SJSA1 (cell line): ENCODE results near the gene SELENOM. TPM values are rescaled to one million over a fixed set of nuclear protein-coding genes. Genes with fewer than 3 reads are reported as not detected.

Experiments used
- DNase-seq, 2 experiments: peaks; one replicate each; pipeline ENCODE4 v3.0.0-alpha.2; 2015 to 2020; ENCODE audit warnings: low spot score in 2 of 2, low read depth in 1 of 2
- H3K27ac ChIP-seq: fragments of 250-450 bp; sonication (Bioruptor Pico); 2 replicates; pipeline ENCODE4 v1.5.1; 2020; ENCODE audit warnings: mild to moderate bottlenecking, moderate library complexity
- H3K27me3 ChIP-seq: fragments of 250-450 bp; sonication (Bioruptor Pico); replicated peaks from 2 replicates; pipeline ENCODE4 v1.5.1; 2020; ENCODE audit warnings: mild to moderate bottlenecking, moderate library complexity
- H3K36me3 ChIP-seq: fragments of 250-450 bp; sonication (Bioruptor Pico); 2 replicates; pipeline ENCODE4 v1.5.1; 2020; ENCODE audit warnings: mild to moderate bottlenecking
- H3K4me1 ChIP-seq: fragments of 250-450 bp; sonication (Bioruptor Pico); replicated peaks from 2 replicates; pipeline ENCODE4 v1.6.1; 2021; ENCODE audit warnings: mild to moderate bottlenecking
- H3K4me3 ChIP-seq: fragments of 250-450 bp; sonication (Bioruptor Pico); 2 replicates; pipeline ENCODE4 v1.5.1; 2020; ENCODE audit warnings: mild to moderate bottlenecking
- H3K9me3 ChIP-seq: fragments of 250-450 bp; sonication (Bioruptor Pico); replicated peaks from 2 replicates; pipeline ENCODE4 v1.5.1; 2020; ENCODE audit warnings: mild to moderate bottlenecking
- total RNA-seq: library from RNA; depleted of rRNA; stranded (reverse); fragments of >200 nt; shearing (Covaris generic); gene quantifications from 2 replicates; pipeline ENCODE4 v1.2.3, GENCODE V29; 2014

The SELENOM gene
- total RNA-seq, 1 experiment from 2014 or later: 373 TPM

DNA sequence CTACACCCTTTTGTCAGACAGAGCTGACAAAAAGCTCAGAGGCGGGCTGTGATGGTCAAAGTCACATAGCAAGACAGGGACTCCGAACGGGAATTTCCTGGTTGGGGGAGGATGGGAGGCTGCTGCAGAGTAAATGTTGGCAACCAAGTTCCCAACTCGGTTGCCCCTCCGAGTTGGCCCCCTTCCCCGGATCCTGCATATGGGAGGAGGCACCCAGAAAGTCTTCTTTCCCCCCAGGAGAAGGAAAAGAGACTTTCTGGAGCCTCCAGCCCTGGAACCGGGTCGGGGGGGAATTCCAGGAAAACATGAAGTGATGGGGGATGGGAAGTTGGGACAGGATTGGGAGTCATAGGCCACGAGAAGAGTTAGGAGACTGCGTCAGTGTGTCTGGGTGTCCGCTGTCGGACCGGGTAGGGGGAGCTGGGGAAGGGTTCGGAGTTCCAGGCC is 614 bp downstream of the SELENOM start:
- Histone ChIP-seq H3K27me3 (no peaks in the 10 kb centered on the region), H3K9me3 (no peaks in the 10 kb centered on the region), H3K27ac (peak overlapping the region; percentile 84), H3K4me1 (peaks cover 33% of the 10 kb centered on the region), H3K36me3 (peaks cover 55% of the 10 kb centered on the region), H3K4me3 (peak overlapping the region; percentile 87)
- peak; percentile 71 to 72 for DNase-seq

DNA sequence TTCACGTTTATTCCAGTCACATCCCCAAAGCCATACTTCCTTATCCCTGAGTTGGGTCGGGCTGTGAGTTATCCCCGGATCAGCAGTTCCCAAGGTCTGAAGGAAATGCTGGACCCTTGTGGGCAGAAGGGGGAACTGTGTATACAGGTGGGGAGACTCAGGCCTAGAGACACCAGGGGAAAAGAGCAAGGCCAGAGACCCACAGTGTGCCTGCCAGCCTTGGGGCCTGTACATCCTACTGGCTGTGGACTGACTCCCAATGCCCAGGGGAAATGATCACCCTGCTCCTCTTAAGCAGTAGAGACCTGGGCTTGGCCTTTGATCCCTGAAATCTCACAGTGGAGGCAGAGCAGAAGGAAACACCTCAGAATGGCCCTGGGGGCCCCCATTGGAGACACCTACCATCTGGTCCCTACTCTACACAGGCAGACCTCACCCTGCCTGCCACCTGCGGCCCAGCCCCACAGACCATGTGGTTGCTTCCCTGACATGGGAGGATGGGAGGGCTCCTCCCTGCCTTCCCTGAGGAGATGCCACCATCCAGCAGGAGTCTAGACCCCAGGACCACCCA is 1.3 kb downstream of the SELENOM start:
- Histone ChIP-seq H3K4me3 (peak overlapping the region; percentile 87), H3K36me3 (peaks cover 62% of the 10 kb centered on the region), H3K4me1 (peaks cover 40% of the 10 kb centered on the region), H3K27ac (peak overlapping the region; percentile 84), H3K9me3 (no peaks in the 10 kb centered on the region), H3K27me3 (no peaks in the 10 kb centered on the region)
- no peak for DNase-seq

DNA sequence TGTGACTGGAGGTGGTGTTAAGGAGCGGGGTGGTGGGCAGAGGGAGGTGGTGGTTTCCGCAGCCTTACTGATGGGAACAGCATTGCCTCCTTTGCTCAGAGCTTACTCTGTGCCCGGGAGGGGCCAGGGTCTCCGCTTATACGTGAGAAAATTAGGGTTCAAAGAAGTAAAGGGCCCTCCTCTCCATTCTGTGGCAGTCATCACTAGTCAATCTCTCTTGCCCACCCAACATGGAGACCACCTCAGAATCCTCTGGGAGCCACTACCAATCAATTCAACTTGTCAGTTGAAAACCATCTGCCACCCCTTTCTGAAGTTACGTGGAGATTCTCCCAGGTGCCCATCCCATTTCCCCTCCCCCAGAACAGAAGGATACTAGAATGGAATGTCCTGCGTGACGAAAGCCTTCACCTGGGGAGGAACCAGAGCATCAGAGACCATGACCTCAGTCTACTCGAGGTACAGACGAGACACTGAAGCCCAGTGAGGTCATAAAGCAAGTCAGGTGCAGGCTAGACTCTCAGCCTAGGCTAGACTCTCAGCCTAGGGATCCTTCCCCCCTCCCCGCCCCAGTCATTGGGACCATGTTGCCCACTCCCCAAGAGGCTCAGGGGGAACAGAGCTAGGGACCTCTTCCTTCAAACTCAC is 2.0 kb downstream of the SELENOM start:
- DNase-seq: no peak
- Histone ChIP-seq H3K36me3 (peaks cover 67% of the 10 kb centered on the region), H3K9me3 (no peaks in the 10 kb centered on the region), H3K27me3 (no peaks in the 10 kb centered on the region), H3K27ac (no peak overlapping the region), H3K4me3 (no peak overlapping the region), H3K4me1 (peaks cover 43% of the 10 kb centered on the region)

DNA sequence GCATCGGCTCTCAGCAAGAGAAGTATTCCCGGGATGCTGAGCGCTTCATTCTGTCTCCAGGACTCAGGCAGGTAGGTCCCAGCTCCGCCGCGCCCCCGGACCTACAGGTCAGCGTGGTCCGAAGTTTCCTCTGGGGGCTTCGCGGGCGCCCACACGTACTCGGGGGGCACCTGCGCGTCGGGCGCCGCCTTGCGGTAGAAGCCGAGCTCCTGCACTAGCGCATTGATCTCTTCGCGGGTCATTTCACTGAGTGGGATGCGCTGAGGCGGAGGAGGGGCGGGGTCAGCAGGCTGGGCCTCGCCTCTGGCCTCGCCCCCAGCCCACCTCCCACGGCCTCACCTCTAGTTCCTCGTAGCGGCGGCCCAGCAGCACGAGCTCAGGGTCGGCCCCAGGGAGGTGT is 2.5 kb downstream of the SELENOM start:
- Histone ChIP-seq H3K4me1 (peaks cover 43% of the 10 kb centered on the region), H3K4me3 (no peak overlapping the region), H3K36me3 (peaks cover 73% of the 10 kb centered on the region), H3K27me3 (no peaks in the 10 kb centered on the region), H3K27ac (no peak overlapping the region), H3K9me3 (no peaks in the 10 kb centered on the region)
- no peak for DNase-seq

DNA sequence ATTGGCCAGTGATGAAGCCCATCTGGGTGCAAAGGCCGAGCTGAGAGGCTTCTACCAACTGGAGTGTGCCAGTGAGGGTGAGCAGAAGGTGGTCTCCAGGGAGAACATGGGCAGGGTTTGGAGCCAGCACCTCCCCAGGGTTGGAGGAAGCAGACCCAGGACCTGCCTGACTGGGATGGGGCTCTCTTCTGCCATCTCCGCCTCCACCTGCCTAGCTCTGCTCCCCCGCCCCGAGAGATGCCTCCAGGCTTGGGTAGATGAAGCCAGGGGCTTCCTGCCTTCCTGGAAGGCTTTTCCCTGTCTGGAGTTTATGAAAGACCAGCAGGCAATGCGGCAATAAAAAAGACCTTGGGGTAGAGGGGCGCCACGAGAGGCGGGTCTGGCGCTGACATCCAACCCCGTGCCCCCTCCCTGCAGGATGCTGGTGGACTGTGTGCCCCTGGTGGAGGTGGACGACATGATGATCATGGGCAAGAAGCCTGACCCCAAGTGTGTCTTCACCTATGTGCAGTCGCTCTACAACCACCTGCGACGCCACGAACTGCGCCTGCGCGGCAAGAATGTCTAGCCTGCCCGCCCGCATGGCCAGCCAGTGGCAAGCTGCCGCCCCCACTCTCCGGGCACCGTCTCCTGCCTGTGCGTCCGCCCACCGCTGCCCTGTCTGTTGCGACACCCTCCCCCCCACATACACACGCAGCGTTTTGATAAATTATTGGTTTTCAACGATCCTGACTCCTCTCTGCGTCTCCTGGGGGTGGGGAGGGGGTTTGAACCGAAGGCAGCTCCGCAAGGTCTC is 3.3 kb downstream of the SELENOM start:
- no peak for DNase-seq
- no peak overlapping the region for H3K27ac ChIP-seq
- H3K36me3 ChIP-seq: peaks cover 80% of the 10 kb centered on the region
- H3K9me3 ChIP-seq: no peaks in the 10 kb centered on the region
- peaks cover 43% of the 10 kb centered on the region for H3K4me1 ChIP-seq
- H3K27me3 ChIP-seq: no peaks in the 10 kb centered on the region
- no peak overlapping the region for H3K4me3 ChIP-seq

DNA sequence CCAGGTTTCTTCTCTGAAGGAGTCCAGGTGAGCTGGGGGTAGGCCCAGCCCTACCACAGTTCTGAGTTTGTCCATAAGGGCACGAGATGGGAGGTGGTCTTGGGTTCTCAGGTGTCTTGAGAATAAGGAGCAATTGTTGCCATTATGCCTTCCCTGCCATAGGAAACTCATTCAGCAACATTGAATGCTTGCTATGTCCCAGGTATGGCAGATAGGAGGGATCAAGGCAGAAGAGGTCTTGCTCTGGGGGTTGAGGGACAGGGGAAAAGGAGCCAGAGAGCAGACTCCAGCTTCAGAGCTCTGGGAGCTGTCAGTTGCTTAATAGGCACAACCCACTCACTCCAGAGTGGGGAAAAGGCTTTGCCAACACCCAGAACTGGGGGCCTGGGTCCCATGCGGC is 4.3 kb downstream of the SELENOM start:
- DNase-seq: no peak
- H3K9me3 ChIP-seq: no peaks in the 10 kb centered on the region
- H3K27ac ChIP-seq: peak overlapping the region; percentile 62
- peaks cover 43% of the 10 kb centered on the region for H3K4me1 ChIP-seq
- no peaks in the 10 kb centered on the region for H3K27me3 ChIP-seq
- no peak overlapping the region for H3K4me3 ChIP-seq
- H3K36me3 ChIP-seq: peaks cover 89% of the 10 kb centered on the region

DNA sequence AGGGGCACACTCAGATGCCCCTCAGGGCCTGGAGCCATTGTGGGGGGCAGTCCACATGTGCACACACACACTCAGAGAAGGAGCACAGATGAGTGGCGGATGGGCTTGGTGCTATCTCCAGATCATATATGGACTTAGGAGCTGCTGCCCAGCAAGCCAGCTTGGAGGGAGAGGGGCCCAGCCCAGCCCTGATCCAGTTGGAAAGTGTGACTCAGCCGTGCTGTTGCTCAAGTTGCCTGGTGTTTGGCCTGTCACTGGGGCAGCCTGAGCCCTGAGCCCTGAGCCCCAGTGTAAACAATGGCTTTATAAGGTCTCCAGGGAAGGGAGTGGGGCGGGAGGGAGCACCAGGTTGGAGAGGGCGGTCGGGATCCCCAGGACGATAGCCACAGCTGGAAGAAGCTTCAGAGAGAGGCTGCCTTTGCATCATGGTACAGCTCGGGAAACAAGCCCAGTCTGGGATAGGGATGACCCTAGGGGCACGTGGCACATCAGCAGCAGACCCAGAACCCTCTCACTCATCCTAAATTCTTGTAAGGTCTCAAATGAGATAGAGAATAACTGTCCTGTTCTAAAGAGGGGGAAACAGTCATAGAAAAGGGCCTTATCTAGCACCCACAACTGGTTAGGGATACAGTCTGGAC is 4.8 kb downstream of the SELENOM start:
- DNase-seq: peak; percentile 80 to 91
- peaks cover 43% of the 10 kb centered on the region for H3K4me1 ChIP-seq
- peaks cover 95% of the 10 kb centered on the region for H3K36me3 ChIP-seq

DNA sequence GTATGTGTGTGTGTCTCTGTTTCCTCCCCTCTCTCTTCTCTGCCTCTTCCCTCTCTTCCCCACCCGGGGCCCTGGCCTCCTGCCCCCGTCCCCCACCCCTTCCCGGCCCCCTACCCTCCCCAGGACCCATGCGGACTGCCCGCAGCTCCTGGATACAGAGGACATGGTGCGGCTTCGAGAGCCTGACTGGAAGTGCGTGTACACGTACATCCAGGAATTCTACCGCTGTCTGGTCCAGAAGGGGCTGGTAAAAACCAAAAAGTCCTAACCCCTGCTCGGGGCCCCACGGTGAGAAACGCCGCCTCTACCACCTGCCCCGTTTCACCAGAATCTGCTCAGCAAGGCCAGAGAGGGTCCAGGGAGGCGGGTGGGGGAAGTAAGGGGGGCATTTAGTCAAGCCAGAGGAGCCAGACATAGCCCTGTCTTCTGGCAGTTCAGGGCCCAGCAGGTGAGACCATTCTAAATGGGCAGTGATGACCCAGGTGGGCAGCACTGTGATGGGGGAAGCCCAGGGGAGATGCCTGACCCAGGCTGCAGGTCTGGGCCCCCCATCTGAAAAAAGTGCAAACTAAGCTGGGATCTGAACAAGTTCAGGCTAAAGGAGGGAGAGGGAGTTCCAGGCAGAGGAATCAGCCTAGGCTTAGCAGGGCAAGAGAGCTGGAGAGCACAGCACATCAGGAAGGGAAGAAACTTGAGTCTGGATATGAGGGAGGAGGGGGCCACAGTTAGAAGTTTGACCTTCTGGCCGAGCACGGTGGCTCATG is 6.4 kb downstream of the SELENOM start:
- no peak for DNase-seq
- no peaks in the 10 kb centered on the region for H3K27me3 ChIP-seq
- H3K36me3 ChIP-seq: peaks cover 97% of the 10 kb centered on the region
- no peaks in the 10 kb centered on the region for H3K9me3 ChIP-seq
- no peak overlapping the region for H3K4me3 ChIP-seq
- peaks cover 30% of the 10 kb centered on the region for H3K4me1 ChIP-seq
- H3K27ac ChIP-seq: no peak overlapping the region

More for the DNA sequence above, 4.8 kb downstream of the SELENOM start:
- Histone ChIP-seq H3K27ac (peak overlapping the region; percentile 62), H3K27me3 (no peaks in the 10 kb centered on the region), H3K9me3 (no peaks in the 10 kb centered on the region), H3K4me3 (no peak overlapping the region)

DNA sequence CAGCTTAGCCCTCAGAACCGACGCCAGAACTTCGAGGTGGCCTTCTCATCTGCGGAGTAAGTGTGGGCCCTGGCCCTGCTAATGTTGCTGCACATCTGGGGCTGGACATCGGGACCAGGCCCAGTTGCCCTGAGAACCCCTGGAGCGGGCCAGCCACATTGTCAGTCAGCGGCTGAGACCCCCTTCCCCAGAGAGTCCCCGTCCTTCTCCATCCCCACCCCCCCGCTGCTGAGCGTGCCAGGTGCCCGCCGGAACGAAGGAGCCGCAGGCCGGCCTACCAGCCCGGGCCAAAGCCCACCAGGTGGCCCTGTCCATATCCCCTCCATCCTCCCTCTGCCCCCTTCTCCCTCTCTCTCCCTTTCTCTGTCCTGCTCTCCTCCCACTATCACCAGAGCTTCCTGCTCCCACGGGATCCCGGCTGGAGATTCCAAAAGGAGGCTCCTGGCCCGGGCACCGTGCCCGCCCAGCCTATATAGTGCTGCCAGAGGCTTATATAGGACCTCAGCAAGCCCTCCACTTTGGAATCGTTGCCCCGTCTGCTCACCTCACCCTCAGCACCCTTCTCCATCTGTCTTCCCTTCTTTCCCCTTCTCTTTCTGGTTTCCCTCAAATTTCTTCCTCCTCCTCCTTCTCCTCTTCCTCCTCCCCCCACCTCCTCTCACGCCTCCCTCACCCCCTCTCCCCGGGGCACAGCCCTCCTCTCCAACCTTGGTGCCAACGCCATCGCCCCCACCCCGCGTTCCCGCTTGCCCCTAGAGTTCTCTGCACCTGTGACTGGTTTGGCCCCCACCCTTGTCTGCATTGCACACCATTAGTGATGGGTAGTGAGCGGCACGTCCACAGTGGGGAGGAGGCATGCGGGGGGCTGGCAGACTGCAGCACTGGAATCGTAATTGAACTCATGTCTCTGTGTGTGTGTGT is 7.3 kb downstream of the SELENOM start:
- H3K27me3 ChIP-seq: no peaks in the 10 kb centered on the region
- peaks cover 24% of the 10 kb centered on the region for H3K4me1 ChIP-seq
- peaks cover 97% of the 10 kb centered on the region for H3K36me3 ChIP-seq
- H3K9me3 ChIP-seq: no peaks in the 10 kb centered on the region
- DNase-seq: no peak
- H3K27ac ChIP-seq: no peak overlapping the region
- H3K4me3 ChIP-seq: no peak overlapping the region

DNA sequence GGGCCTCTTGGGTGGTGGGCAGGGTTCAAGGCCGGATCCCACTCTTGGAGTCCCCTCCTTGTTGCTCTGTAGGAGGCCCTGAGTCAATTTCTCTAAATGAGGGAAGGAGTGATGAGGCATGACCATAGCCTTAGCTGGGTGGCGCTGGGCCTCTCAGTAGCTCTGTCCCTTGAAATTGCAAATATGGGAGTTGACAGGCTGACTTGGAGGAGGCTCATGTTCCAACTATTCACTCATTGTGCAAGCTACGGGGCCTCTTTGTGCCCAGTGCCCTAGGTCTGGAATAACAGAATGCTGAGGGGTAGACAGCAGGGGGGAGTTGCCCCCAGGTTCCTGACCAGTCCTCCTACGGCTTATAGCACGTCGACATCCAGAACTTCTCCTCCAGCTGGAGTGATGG is 8.0 kb downstream of the SELENOM start:
- no peaks in the 10 kb centered on the region for H3K9me3 ChIP-seq
- H3K4me1 ChIP-seq: peaks cover 24% of the 10 kb centered on the region
- H3K4me3 ChIP-seq: no peak overlapping the region
- no peaks in the 10 kb centered on the region for H3K27me3 ChIP-seq
- H3K36me3 ChIP-seq: peaks cover 97% of the 10 kb centered on the region
- no peak for DNase-seq
- no peak overlapping the region for H3K27ac ChIP-seq

DNA sequence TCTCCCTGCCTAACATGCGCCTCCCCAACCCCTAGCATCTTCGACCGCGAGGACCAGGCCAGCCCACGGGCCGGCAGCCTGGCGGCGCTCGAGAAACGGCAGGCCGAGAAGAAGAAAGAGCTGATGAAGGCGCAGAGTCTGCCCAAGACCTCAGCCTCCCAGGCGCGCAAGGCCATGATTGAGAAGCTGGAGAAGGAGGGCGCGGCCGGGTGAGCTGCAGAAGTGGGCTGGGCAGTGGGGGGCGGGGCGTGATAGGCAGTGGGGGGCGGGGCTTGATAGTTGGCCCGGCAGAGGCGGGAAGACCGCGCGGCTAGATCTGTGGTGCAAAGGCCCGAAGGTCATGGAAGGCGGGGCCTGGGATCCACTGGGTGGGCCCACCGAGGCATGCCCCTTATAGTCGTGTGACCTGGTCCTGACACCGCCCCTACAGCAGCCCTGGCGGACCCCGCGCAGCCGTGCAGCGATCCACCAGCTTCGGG is 8.7 kb downstream of the SELENOM start:
- Histone ChIP-seq H3K4me3 (no peak overlapping the region), H3K4me1 (peaks cover 24% of the 10 kb centered on the region), H3K27ac (no peak overlapping the region), H3K27me3 (no peaks in the 10 kb centered on the region), H3K9me3 (no peaks in the 10 kb centered on the region), H3K36me3 (peaks cover 97% of the 10 kb centered on the region)
- DNase-seq: no peak

DNA sequence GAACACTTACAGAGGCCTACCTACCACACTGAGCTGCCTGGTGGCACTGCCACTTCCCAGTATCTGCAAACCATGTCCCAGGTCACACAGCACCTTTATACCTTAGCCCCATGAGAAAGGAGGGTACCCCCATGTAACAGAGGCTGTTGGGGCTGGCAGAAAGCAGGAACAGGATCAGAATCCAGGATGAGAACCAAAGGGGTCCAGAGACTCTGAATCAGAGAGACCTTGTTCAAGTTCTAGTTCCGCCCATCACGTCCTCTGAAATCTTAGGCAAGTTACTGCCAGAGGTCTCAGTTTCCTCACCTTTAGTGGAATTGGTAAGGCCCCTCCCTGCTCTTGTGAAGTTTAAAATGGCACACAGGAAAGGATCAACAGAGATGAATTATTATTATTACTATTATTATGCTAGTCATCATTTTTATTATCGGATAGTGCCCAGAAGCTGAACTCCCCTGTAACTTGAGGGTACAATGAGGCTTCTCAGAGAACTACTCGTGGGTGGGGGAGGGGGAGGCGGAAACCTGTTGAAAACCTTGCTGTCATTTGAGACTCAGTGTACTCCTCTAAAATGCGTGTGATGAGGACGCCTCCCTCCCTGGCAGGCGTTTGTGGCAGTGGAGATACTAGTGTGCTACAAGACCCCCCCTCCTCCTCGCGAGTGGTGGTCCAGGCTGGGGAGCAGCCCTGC is 9.3 kb downstream of the SELENOM start:
- no peaks in the 10 kb centered on the region for H3K9me3 ChIP-seq
- no peak overlapping the region for H3K4me3 ChIP-seq
- H3K27ac ChIP-seq: no peak overlapping the region
- no peak for DNase-seq
- no peaks in the 10 kb centered on the region for H3K27me3 ChIP-seq
- peaks cover 23% of the 10 kb centered on the region for H3K4me1 ChIP-seq
- peaks cover 97% of the 10 kb centered on the region for H3K36me3 ChIP-seq
